A549 (cell line): ENCODE results near the gene PSMC3. TPM values are rescaled to one million over a fixed set of nuclear protein-coding genes. Genes with fewer than 3 reads are reported as not detected.

Experiments
- ATAC-seq, 2 experiments: fragments of 200-7000 bp in 1 of 2; fragments of >200 bp in 1 of 2; cut with Nextera tagmentation in 1 of 2; cut with Tn5 transposase in 1 of 2; 3 replicates each; pipeline versions ENCODE4 v1.8.0 to v1.9.1; 2018 to 2020; ENCODE audit warnings: mild to moderate bottlenecking in 1 of 2, moderate library complexity in 1 of 2
- CTCF ChIA-PET: fragments of 300-600 bp; sonication (Branson Sonifier 250); formaldehyde crosslinking; extraction: SDS; loops from one replicate; lab custom pipeline; 2021; ENCODE audit warnings: antibody characterized with exemption, inconsistent platforms; lab: Yijun Ruan, JAX
- POLR2A ChIA-PET: fragments of 350-600 bp; formaldehyde crosslinking; extraction: SDS; loops from one replicate; lab custom pipeline; 2021; ENCODE audit warnings: antibody characterized with exemption, inconsistent platforms; lab: Yijun Ruan, JAX
- DNase-seq, 2 experiments: peaks; one replicate each; pipeline versions ENCODE4 v3.0.0 to v3.0.0-alpha.2; 2011 to 2016; ENCODE audit warnings: low read depth in 1 of 2, low spot score in 1 of 2
- FAIRE-seq: peaks from 2 replicates; lab custom pipeline; 2011; peaks lifted over from hg19 to GRCh38; lab: Jason Lieb, UNC
- H3K27ac ChIP-seq, 2 experiments: fragments of >200 bp; sonication (Bioruptor Twin); formaldehyde crosslinking; 3 replicates each; pipeline ENCODE4 v1.5.1; 2016 to 2017
- H3K4me1 ChIP-seq: fragments of >200 bp; sonication (Bioruptor Twin); formaldehyde crosslinking; 3 replicates; pipeline ENCODE4 v1.6.1; 2016
- H3K4me2 ChIP-seq: fragments of >200 bp; sonication (Bioruptor Twin); formaldehyde crosslinking; 3 replicates; pipeline ENCODE4 v1.6.1; 2016
- H3K4me3 ChIP-seq: fragments of >200 bp; sonication (Bioruptor Twin); formaldehyde crosslinking; 3 replicates; pipeline ENCODE4 v1.5.1; 2016
- H3K9me3 ChIP-seq: fragments of >200 bp; sonication (Bioruptor Twin); formaldehyde crosslinking; 3 replicates; pipeline ENCODE4 v1.6.1; 2016
- CEBPB ChIP-seq, 2 experiments: fragments of >200 bp in 1 of 2; sonication (Bioruptor Twin) in 1 of 2; formaldehyde crosslinking in 1 of 2; IDR thresholded peaks; 2 replicates each; pipeline ENCODE4 v1.6.1; 2012 to 2016
- CHD4 ChIP-seq: fragments of 200-600 bp; sonication (generic); IDR thresholded peaks from 2 replicates; pipeline ENCODE4 v1.6.1; 2016; ENCODE audit warnings: antibody characterized with exemption, mild to moderate bottlenecking, borderline replicate concordance
- FOSB ChIP-seq: fragments of 250-450 bp; sonication (Bioruptor Pico); IDR thresholded peaks from 2 replicates; pipeline ENCODE4 v1.5.0; 2020; ENCODE audit warnings: mild to moderate bottlenecking, moderate library complexity
- FOSL2 ChIP-seq, 2 experiments: fragments of 450-650 bp in 1 of 2; fragments of >200 bp in 1 of 2; sonication (Bioruptor Twin) in 1 of 2; formaldehyde crosslinking; IDR thresholded peaks; 2 replicates each; pipeline versions ENCODE4 v1.5.0 to v1.6.1; 2016 to 2020; ENCODE audit warnings: mild to moderate bottlenecking in 1 of 2, moderate library complexity in 1 of 2
- KDM5A ChIP-seq: fragments of 200-600 bp; sonication (generic); IDR thresholded peaks from 2 replicates; pipeline ENCODE4 v1.6.1; 2016; ENCODE audit warnings: antibody characterized with exemption, mild to moderate bottlenecking
- NFE2L2 ChIP-seq: fragments of 150-350 bp; conservative IDR thresholded peaks from 2 replicates; pipeline ENCODE4 v1.6.1; 2014; ENCODE audit warnings: low read length
- NPAS2 ChIP-seq: fragments of 250-450 bp; sonication (Bioruptor Pico); IDR thresholded peaks from 2 replicates; pipeline ENCODE4 v1.8.0; 2022; ENCODE audit warnings: mild to moderate bottlenecking, moderate library complexity, borderline replicate concordance
- PBX3 ChIP-seq: IDR thresholded peaks from 2 replicates; pipeline ENCODE4 v1.6.1; 2012
- PHF8 ChIP-seq: fragments of 200-600 bp; sonication (generic); IDR thresholded peaks from 2 replicates; pipeline ENCODE4 v1.6.1; 2016; ENCODE audit warnings: low read depth, mild to moderate bottlenecking, antibody characterized with exemption, moderate library complexity, borderline replicate concordance
- POLR2A ChIP-seq: IDR thresholded peaks from 2 replicates; pipeline ENCODE4 v1.6.1; 2012; ENCODE audit warnings: mild to moderate bottlenecking, low read length
- RAD21 ChIP-seq, 2 experiments: fragments of >200 bp in 1 of 2; sonication (Bioruptor Twin) in 1 of 2; formaldehyde crosslinking in 1 of 2; IDR thresholded peaks in 1 of 2; conservative IDR thresholded peaks in 1 of 2; 2 replicates in 1 of 2; 3 replicates in 1 of 2; pipeline ENCODE4 v1.6.1; 2012 to 2018; ENCODE audit warnings: inconsistent platforms in 1 of 2
- RARB ChIP-seq: fragments of 250-450 bp; sonication (Bioruptor Pico); IDR thresholded peaks from 2 replicates; pipeline ENCODE4 v1.8.0; 2021; ENCODE audit warnings: mild to moderate bottlenecking, moderate library complexity
- RCOR1 ChIP-seq: fragments of 150-350 bp; IDR thresholded peaks from 2 replicates; pipeline ENCODE4 v1.6.1; 2014; ENCODE audit warnings: antibody characterized with exemption, low read length, low read depth
- REST ChIP-seq: fragments of 200-600 bp; sonication (generic); IDR thresholded peaks from 2 replicates; pipeline ENCODE4 v1.6.1; 2016; ENCODE audit warnings: antibody characterized with exemption, mild to moderate bottlenecking, moderate library complexity
- ZC3H11A ChIP-seq: fragments of 450-650 bp; IDR thresholded peaks from 2 replicates; pipeline ENCODE4 v1.6.1; 2014; ENCODE audit warnings: antibody characterized with exemption, mild to moderate bottlenecking
- ZFP36 ChIP-seq: fragments of 450-650 bp; IDR thresholded peaks from 2 replicates; pipeline ENCODE4 v1.6.1; 2014; ENCODE audit warnings: borderline replicate concordance; ENCODE audit not compliant: partially characterized antibody
- WGBS: methylation state at CpG from one replicate; pipeline ENCODE4 v1.1.6; 2017; ENCODE audit errors: missing lambda C conversion rate; 5-methylcytosine and 5-hydroxymethylcytosine counted together
- polyA plus RNA-seq, 4 experiments: library from polyadenylated mRNA; depleted of rRNA in 3 of 4; stranded (reverse); fragments of >200 nt; fragmentation: RNase III in 1 of 4; extraction: RNeasy Plus Mini Kit Qiagen cat#74134 plus additional on column Dnase treatment in 1 of 4; gene quantifications; 2 replicates in 3 of 4; 3 replicates in 1 of 4; pipeline ENCODE4 v1.2.3, GENCODE V29; 2011 to 2017

The PSMC3 gene
- polyA plus RNA-seq, 2 of the 4 experiments (the other 2 are of a cell fraction), result 283 to 383 TPM

- ChIA-PET POLR2A (no interaction called here), CTCF (interaction anchor here (1.4 to 5.8 kb wide), 4 partner anchors 10 to 93 kb away, joined by 3 to 48 read pairs (median 5); no protein-coding TSS in a partner anchor)
- no peaks in the 10 kb centered on the region for H3K9me3 ChIP-seq
- H3K4me3 ChIP-seq, result no peak overlapping the region
- FAIRE-seq (no peak), ATAC-seq (peak in 1 of 2 experiments; percentile 41; a peak in 3 of 6 replicates), DNase-seq (no peak)
- peaks cover 12% of the 10 kb centered on the region for H3K4me1 ChIP-seq
- H3K27ac ChIP-seq, result peak overlapping the region in 1 of 2 experiments; percentile 58; a peak in 2 of 6 replicates
- peak overlapping the region; percentile 6; the same call in 1 of the 3 replicates for H3K4me2 ChIP-seq
- TF ChIP-seq ZC3H11A (no peak), POLR2A (no peak), PBX3 (no peak), REST (no peak), PHF8 (no peak), ZFP36 (no peak), NFE2L2 (no peak)
- 73% methylated on average over 4 of the region's 4 CpGs for WGBS
These were observed 40.5 kb upstream of the PSMC3 start for GRCh38 chr11:47466701-47467250.

- no peaks in the 10 kb centered on the region for H3K9me3 ChIP-seq
- 75% methylated on average over 5 of the region's 5 CpGs for WGBS
- H3K4me2 ChIP-seq, result no peak overlapping the region
- peaks cover 12% of the 10 kb centered on the region for H3K4me1 ChIP-seq
- DNase-seq (no peak), FAIRE-seq (no peak), ATAC-seq (no peak)
- ChIA-PET CTCF (interaction anchor here (1.5 to 5.8 kb wide), 3 partner anchors 9 to 92 kb away, joined by 3 to 48 read pairs (median 6); no protein-coding TSS in a partner anchor), POLR2A (no interaction called here)
- H3K27ac ChIP-seq, result no peak overlapping the region
- TF ChIP-seq RARB (CRISPR knock-in tag), result no peak
- no peak for TF ChIP-seq RAD21 (conservative IDR thresholded peaks at IDR 0.05 in 1 of 2, IDR thresholded peaks at IDR 0.05 in 1 of 2)
- no peak for TF ChIP-seq CEBPB (IDR thresholded peaks at IDR 0.05)
- no peak for TF ChIP-seq KDM5A
- no peak for TF ChIP-seq FOSB
- TF ChIP-seq CHD4, result no peak
- TF ChIP-seq NPAS2 (CRISPR knock-in tag), result no peak
- no peak overlapping the region for H3K4me3 ChIP-seq
These were observed 40.0 kb upstream of the PSMC3 start for GRCh38 chr11:47466201-47466600.

GRCh38 chr11:47464483-47464882, 38.2 kb upstream of the PSMC3 start:
- Histone ChIP-seq H3K4me1 (peaks cover 12% of the 10 kb centered on the region), H3K4me3 (no peak overlapping the region), H3K4me2 (no peak overlapping the region), H3K9me3 (no peaks in the 10 kb centered on the region), H3K27ac (no peak overlapping the region)
- no peak for FAIRE-seq
- DNase-seq, result no peak
- POLR2A ChIA-PET, result no interaction called here
- no peak for ATAC-seq
- TF ChIP-seq RCOR1 (no peak), FOSL2 (IDR thresholded peaks at IDR 0.05) (no peak), FOSL2 (CRISPR knock-in tag; IDR thresholded peaks at IDR 0.05) (peak; percentile 14; the same call in 1 of the 2 replicates)
- CTCF ChIA-PET, result interaction anchor here (1.0 to 5.8 kb wide), 3 partner anchors 11 to 91 kb away, joined by 3 to 48 read pairs (median 3); no protein-coding TSS in a partner anchor
- 84% methylated on average over 5 of the region's 5 CpGs for WGBS
